ENCODE measurements around the gene CATSPER3. TPM values are rescaled to one million over a fixed set of nuclear protein-coding genes. Genes with fewer than 3 reads are reported as not detected.

CATSPER3 gene
- total and polyA plus RNA-seq, 2 donors from 2014 or later, result 1.4 TPM

DNA sequence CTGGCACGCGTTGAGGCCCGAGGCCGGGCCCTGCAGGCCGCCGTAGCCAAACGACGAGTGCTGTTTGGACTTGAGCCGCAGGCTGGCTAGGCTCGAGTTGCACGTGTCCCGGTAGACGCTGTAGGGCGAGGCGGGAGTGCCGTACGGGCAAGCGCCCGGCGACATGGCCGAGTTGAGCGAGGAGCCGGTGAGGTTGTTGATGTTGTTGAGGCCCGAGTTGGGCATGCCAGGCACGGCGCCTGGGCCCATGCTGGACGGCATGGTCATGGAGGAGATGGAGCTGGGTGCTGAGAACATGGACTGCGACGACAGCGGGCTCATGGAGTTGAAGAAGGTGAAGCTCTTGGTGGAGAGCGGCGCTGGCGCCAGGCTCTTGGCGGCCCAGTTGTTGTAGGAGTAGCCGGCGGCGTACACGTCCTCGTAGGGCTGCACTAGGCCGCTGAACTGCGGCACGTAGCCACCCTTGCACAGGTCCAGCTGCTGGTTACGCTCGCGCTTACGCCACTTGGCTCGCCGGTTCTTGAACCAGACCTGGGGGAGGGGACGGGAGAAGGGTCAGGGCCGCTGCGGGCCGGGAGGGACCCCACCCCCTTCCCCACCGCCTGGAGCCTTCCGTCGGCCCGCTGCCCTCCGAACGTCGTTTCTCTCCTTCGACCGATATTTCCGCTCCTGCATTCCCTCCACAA is 61.2 kb downstream of the CATSPER3 start:
- intact Hi-C loops (cut with DNase I), result no loop called here
- peaks cover 0 to 7% (median 0%) of the 10 kb centered on the region in 3 donors for H3K9me3 ChIP-seq (ENCODE audit: control insufficient read depth in 2 of 3, insufficient read depth in 1 of 3, low read length in 3 of 3)
- H3K4me3 ChIP-seq (ENCODE audit: low read length in 3 of 3), result no peak overlapping the region
- no peak overlapping the region for H3K27ac ChIP-seq (ENCODE audit: low read depth in 2 of 2, low read length in 2 of 2)
- no peak overlapping the region for H3K9ac ChIP-seq (ENCODE audit: low read length in 3 of 3)
- peaks cover 62% of the 10 kb centered on the region for H3K27me3 ChIP-seq (ENCODE audit: control insufficient read depth, insufficient read depth, low read length)
- DNase-seq, result peak in 4 of 5 donors; percentile 36 to 65 (median 55)
- FAIRE-seq, result no peak
- peaks cover 0 to 15% (median 15%) of the 10 kb centered on the region in 3 donors for H3K4me1 ChIP-seq (ENCODE audit: control insufficient read depth in 2 of 3, insufficient read depth in 2 of 3, low read depth in 1 of 3, low read length in 3 of 3)
- TF ChIP-seq, protein P1, sequence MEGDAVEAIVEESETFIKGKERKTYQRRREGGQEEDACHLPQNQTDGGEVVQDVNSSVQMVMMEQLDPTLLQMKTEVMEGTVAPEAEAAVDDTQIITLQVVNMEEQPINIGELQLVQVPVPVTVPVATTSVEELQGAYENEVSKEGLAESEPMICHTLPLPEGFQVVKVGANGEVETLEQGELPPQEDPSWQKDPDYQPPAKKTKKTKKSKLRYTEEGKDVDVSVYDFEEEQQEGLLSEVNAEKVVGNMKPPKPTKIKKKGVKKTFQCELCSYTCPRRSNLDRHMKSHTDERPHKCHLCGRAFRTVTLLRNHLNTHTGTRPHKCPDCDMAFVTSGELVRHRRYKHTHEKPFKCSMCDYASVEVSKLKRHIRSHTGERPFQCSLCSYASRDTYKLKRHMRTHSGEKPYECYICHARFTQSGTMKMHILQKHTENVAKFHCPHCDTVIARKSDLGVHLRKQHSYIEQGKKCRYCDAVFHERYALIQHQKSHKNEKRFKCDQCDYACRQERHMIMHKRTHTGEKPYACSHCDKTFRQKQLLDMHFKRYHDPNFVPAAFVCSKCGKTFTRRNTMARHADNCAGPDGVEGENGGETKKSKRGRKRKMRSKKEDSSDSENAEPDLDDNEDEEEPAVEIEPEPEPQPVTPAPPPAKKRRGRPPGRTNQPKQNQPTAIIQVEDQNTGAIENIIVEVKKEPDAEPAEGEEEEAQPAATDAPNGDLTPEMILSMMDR (IDR thresholded peaks at IDR 0.05; ENCODE audit: borderline replicate concordance, extremely low read depth, insufficient read depth), result no peak
- no peaks in the 10 kb centered on the region for H3K36me3 ChIP-seq (ENCODE audit: control insufficient read depth in 2 of 3, insufficient read depth in 3 of 3, low read length in 3 of 3)

DNA sequence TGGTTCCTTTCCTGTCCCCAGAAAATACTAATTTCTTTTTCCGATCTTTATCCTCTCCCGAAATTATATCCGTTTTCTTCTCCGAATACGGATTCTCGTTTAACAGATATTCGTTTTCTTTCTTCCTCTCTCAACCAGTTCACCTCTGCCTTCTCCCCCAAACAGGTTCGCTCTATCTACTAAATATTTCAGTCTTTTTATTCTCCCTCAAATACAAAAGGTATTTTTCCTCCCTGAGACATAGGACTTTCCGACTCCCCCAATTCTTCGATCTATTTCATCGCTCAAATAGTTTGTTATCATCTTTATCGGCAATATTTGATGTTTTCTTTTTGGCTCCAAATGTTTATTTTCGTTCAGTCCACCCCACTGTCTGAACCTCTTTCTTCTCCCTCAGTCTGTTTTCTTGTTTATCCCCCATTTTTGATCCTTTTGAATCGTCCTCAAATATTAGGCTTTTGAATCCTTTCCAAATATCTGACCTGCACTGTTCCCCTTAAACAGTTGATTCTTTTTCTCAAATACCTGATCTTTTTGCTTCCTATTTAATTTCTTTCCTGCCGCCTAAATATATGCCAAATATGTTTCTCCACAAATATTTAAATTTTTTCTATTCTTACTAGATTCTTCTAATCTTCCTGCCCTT is 61.9 kb downstream of the CATSPER3 start:
- Histone ChIP-seq H3K27me3 (ENCODE audit: control insufficient read depth, insufficient read depth, low read length) (peaks cover 62% of the 10 kb centered on the region), H3K4me1 (ENCODE audit: control insufficient read depth in 2 of 3, insufficient read depth in 2 of 3, low read depth in 1 of 3, low read length in 3 of 3) (peaks cover 0 to 15% (median 15%) of the 10 kb centered on the region in 3 donors), H3K36me3 (ENCODE audit: control insufficient read depth in 2 of 3, insufficient read depth in 3 of 3, low read length in 3 of 3) (no peaks in the 10 kb centered on the region), H3K9ac (ENCODE audit: low read length in 3 of 3) (no peak overlapping the region), H3K27ac (ENCODE audit: low read depth in 2 of 2, low read length in 2 of 2) (no peak overlapping the region), H3K4me3 (ENCODE audit: low read length in 3 of 3) (no peak overlapping the region), H3K9me3 (ENCODE audit: control insufficient read depth in 2 of 3, insufficient read depth in 1 of 3, low read length in 3 of 3) (peaks cover 0 to 7% (median 0%) of the 10 kb centered on the region in 3 donors)
- FAIRE-seq (no peak), DNase-seq (peak in 2 of 5 donors; percentile 15 to 61)
- intact Hi-C loops (cut with DNase I), result no loop called here
- TF ChIP-seq, protein P1 (IDR thresholded peaks at IDR 0.05; ENCODE audit: borderline replicate concordance, extremely low read depth, insufficient read depth), result no peak

DNA sequence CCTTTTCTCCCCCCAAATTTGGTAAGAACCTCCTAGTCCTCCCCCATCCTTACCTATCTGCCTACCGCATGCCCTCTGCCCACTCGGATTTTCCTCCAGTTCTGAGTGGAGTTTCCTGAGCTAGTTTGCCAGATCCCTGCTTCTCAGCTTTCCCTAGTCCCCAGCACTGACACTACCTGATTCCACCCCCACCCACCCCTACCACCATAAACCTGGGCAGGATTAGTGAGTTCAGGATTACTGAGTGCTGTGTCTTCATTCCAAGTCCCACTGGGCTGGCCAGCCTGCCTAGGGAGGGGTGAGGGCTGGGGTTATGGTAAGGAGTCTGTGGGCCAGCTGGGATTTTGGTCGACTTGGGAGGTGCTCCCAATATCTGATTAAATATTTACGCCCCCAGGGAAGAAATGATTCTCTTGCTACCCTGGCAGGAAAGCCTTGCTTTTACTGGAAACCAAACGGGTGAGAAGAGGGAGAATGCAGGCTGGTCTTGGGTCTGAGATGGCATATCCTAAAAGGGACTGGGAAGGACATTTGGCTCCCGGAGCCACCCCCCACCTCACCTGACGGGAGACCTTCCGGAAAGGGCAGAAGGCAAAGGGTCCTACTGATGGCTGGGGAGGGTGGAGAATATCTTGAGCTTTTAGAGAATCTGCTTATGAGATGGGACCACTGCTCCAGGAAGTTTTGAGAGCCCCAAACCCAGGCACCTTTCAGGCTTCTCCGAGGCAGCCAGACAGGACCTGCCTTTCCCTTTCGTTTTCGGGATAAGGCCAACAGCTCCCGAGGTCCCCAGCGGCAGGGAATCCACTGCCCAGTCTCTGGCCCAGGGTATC is 62.6 kb downstream of the CATSPER3 start:
- TF ChIP-seq, protein P1 (IDR thresholded peaks at IDR 0.05; ENCODE audit: borderline replicate concordance, extremely low read depth, insufficient read depth), result no peak
- intact Hi-C loops (cut with DNase I), result no loop called here
- peaks cover 0 to 7% (median 0%) of the 10 kb centered on the region in 3 donors for H3K9me3 ChIP-seq (ENCODE audit: control insufficient read depth in 2 of 3, insufficient read depth in 1 of 3, low read length in 3 of 3)
- no peak overlapping the region for H3K9ac ChIP-seq (ENCODE audit: low read length in 3 of 3)
- peaks cover 0 to 15% (median 15%) of the 10 kb centered on the region in 3 donors for H3K4me1 ChIP-seq (ENCODE audit: control insufficient read depth in 2 of 3, insufficient read depth in 2 of 3, low read depth in 1 of 3, low read length in 3 of 3)
- H3K36me3 ChIP-seq (ENCODE audit: control insufficient read depth in 2 of 3, insufficient read depth in 3 of 3, low read length in 3 of 3), result no peaks in the 10 kb centered on the region
- FAIRE-seq (no peak), DNase-seq (peak in 3 of 5 donors; percentile 15 to 36 (median 26))
- peaks cover 67% of the 10 kb centered on the region for H3K27me3 ChIP-seq (ENCODE audit: control insufficient read depth, insufficient read depth, low read length)
- no peak overlapping the region for H3K27ac ChIP-seq (ENCODE audit: low read depth in 2 of 2, low read length in 2 of 2)
- peak overlapping the region in 2 of 3 donors; percentile 49 to 55 for H3K4me3 ChIP-seq (ENCODE audit: low read length in 3 of 3)
